Head of caudate nucleus (tissue), 42 donors: ENCODE measurements around the gene PRKACG.
"Not testable (repeated sequence)": the region's sequence is repeated elsewhere in the genome, so short reads cannot be mapped to it uniquely, and the experiment has no call there.

Experiments
- DNase-seq, 42 donors: peaks; one replicate each; pipeline versions ENCODE4 v3.0.0 to v3.0.0-alpha.2; 2020 to 2021; ENCODE audit warnings: mixed read lengths in 7 of 42
- intact Hi-C: fragments of 100-400 bp; cut with DNase I; formaldehyde crosslinking; loops from one replicate; pipeline ENCODE4 v1.15.0; 2022

The PRKACG gene

GRCh38 chr9:69014013-69014412 is at the start of gene PRKACG:
Gene PRKACG (minus strand): TSS chr9:69014113. CDS start chr9:69014092, 21 bp downstream.
- DNase-seq, result no peak
- intact Hi-C loops, result no loop called here

GRCh38 chr9:69062195-69062594 is 48.3 kb upstream of the PRKACG start:
- no peak for DNase-seq
- intact Hi-C loops, result no loop called here

GRCh38 chr9:69060766-69061165 is 46.9 kb upstream of the PRKACG start:
- intact Hi-C loops, result no loop called here

GRCh38 chr9:69058101-69058500 is 44.2 kb upstream of the PRKACG start:
- no peak for DNase-seq
- intact Hi-C loops, result no loop called here

More at GRCh38 chr9:69060766-69061165, 46.9 kb upstream of the PRKACG start:
- DNase-seq, result no peak

GRCh38 chr9:69056191-69056815 is 42.4 kb upstream of the PRKACG start:
- intact Hi-C loops, result no loop called here
- DNase-seq, result no peak

GRCh38 chr9:69054989-69055388 is 41.1 kb upstream of the PRKACG start:
- no peak for DNase-seq
- intact Hi-C loops, result loop anchor here (5.0 kb wide), 1 partner anchor 137 kb away; no protein-coding TSS in a partner anchor

GRCh38 chr9:69050936-69051335 is 37.0 kb upstream of the PRKACG start:
- not testable (repeated sequence) for DNase-seq
- intact Hi-C loops, result loop anchor here (5.0 kb wide), 1 partner anchor 141 kb away; no protein-coding TSS in a partner anchor

GRCh38 chr9:69049094-69049493 is 35.2 kb upstream of the PRKACG start:
- DNase-seq, result no peak
- intact Hi-C loops, result no loop called here

GRCh38 chr9:69047371-69047770 is 33.5 kb upstream of the PRKACG start:
- no peak for DNase-seq

GRCh38 chr9:69046723-69047122 is 32.8 kb upstream of the PRKACG start:
- intact Hi-C loops, result no loop called here

More at GRCh38 chr9:69047371-69047770, 33.5 kb upstream of the PRKACG start:
- intact Hi-C loops, result no loop called here

GRCh38 chr9:69045821-69046220 is 31.9 kb upstream of the PRKACG start:
- DNase-seq, result no peak
- intact Hi-C loops, result no loop called here

More at GRCh38 chr9:69046723-69047122, 32.8 kb upstream of the PRKACG start:
- DNase-seq, result no peak

- intact Hi-C loops, result no loop called here
- no peak for DNase-seq
These were observed 30.6 kb upstream of the PRKACG start for GRCh38 chr9:69044240-69045219.

- intact Hi-C loops, result no loop called here
- no peak for DNase-seq
These were observed 26.7 kb upstream of the PRKACG start for GRCh38 chr9:69040646-69041045.

- intact Hi-C loops, result loop anchor here (5.0 to 10.0 kb wide), 2 partner anchors 146 to 508 kb away; no protein-coding TSS in a partner anchor
- DNase-seq, result no peak
These were observed 22.9 kb upstream of the PRKACG start for GRCh38 chr9:69036799-69037198.

- intact Hi-C loops, result loop anchor here (5.0 to 10.0 kb wide), 2 partner anchors 146 to 508 kb away; no protein-coding TSS in a partner anchor
These were observed 22.4 kb upstream of the PRKACG start for GRCh38 chr9:69036309-69036708.

GRCh38 chr9:69035438-69036308 is 21.8 kb upstream of the PRKACG start, which contains the start of gene FXN:
Gene FXN (plus strand): TSS chr9:69035752. CDS start chr9:69035783, 31 bp downstream.
- intact Hi-C loops, result loop anchor here (5.0 to 10.0 kb wide), 2 partner anchors 147 to 509 kb away; no protein-coding TSS in a partner anchor
- peak; percentile 50 to 91 (median 84) for DNase-seq

More at GRCh38 chr9:69036309-69036708, 22.4 kb upstream of the PRKACG start:
- DNase-seq, result peak in 1 of 42 donors; percentile 4

GRCh38 chr9:69034071-69034470 is 20.2 kb upstream of the PRKACG start:
- no peak for DNase-seq
- intact Hi-C loops, result loop anchor here (10.0 kb wide), 1 partner anchor 511 kb away; no protein-coding TSS in a partner anchor

GRCh38 chr9:69030851-69031645 is 17.1 kb upstream of the PRKACG start:
- DNase-seq, result no peak
- intact Hi-C loops, result loop anchor here (10.0 kb wide), 1 partner anchor 514 kb away; no protein-coding TSS in a partner anchor
